Left ventricle myocardium superior (tissue), 1 donor: Measurements from ENCODE around the gene HLCS. TPM values are rescaled to one million over a fixed set of nuclear protein-coding genes. Genes with fewer than 3 reads are reported as not detected.

Experiments
- ATAC-seq: fragments of 200-7000 bp; cut with Tn5 transposase; one replicate; pipeline ENCODE4 v1.9.1; 2020; ENCODE audit warnings: mild to moderate bottlenecking, moderate library complexity
- DNase-seq: peaks from one replicate; pipeline ENCODE4 v3.0.0-alpha.2; 2020
- intact Hi-C: fragments of 100-400 bp; cut with micrococcal nuclease; formaldehyde crosslinking; loops from one replicate; pipeline ENCODE4 v1.11.0; 2022
- total RNA-seq: library from RNA; stranded (reverse); fragmentation: NEBNext Ultra II Directional; extraction: Animal tissue kit (Norgen Biotek cat#: 25700); gene quantifications from one replicate; pipeline ENCODE4 v1.2.1, GENCODE V29; 2021
- donor health status: DM: no; HTN: yes; CAD: no; lungs with severe emphysema.

The HLCS gene
- total RNA-seq, 1 donor from 2014 or later, result 6.2 TPM

DNA sequence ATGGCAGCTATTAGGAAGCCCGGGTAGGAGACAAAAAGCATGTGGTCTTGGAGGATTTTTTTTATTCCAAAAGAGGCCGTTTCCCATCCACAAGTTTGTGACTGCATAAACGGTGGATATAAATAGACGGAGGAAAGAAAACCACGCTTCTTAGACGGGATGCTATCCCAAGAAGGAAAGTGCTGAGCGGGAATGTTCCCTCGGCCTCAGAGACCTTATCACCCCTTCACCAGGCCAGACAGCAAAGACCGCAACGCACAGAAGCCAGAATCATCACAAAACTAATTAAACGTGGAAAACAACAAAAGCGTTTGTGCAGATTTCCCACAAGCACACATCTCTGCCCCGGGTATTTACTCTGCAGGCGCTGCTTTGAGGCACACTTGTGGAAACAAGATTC, 43.2 kb downstream of the HLCS start:
- intact Hi-C loops, result loop anchor here (10.0 kb wide), 2 partner anchors 178 to 418 kb away; no protein-coding TSS in a partner anchor
- DNase-seq (no peak), ATAC-seq (no peak)

DNA sequence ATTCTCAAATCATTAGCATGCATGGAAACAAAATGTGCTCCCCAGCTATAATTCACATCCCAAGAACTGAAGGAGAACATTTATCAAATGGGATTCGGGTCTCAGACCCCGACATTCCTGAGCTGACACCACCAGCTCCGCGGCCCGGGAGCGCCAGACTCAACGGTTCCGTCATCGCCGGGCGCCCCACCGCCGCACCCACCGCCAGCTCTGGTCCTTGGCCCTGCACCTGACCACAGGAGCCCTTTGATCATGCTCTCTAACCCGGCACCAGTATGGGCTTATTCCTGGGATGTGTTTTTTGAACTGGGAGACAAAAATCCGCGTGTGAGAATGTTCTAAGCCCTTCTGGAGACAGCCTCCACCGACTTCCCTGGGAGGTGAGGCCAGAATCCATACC, 43.6 kb downstream of the HLCS start:
- no peak for DNase-seq
- no peak for ATAC-seq
- intact Hi-C loops, result loop anchor here (10.0 kb wide), 2 partner anchors 178 to 418 kb away; no protein-coding TSS in a partner anchor

DNA sequence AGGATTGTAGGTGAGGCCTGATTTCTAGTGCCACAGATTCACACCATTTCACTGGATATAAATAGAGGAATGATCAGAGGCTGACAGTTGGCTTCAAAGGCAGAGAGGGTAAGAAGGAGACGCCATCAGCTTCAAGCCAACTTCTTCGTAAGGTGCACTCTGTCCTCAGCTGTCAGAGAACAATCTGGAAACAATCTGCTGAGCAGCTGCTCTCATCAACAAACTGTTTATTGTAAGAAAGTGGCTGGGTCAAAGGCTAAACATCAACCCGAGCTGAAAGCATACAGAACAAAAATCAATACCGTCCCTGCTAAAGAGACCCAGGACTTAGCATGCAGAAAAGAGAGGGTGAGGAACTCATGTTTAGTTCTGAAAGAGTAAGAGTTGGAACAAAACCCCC, 48.2 kb downstream of the HLCS start:
- DNase-seq, result no peak
- intact Hi-C loops, result no loop called here
- no peak for ATAC-seq

DNA sequence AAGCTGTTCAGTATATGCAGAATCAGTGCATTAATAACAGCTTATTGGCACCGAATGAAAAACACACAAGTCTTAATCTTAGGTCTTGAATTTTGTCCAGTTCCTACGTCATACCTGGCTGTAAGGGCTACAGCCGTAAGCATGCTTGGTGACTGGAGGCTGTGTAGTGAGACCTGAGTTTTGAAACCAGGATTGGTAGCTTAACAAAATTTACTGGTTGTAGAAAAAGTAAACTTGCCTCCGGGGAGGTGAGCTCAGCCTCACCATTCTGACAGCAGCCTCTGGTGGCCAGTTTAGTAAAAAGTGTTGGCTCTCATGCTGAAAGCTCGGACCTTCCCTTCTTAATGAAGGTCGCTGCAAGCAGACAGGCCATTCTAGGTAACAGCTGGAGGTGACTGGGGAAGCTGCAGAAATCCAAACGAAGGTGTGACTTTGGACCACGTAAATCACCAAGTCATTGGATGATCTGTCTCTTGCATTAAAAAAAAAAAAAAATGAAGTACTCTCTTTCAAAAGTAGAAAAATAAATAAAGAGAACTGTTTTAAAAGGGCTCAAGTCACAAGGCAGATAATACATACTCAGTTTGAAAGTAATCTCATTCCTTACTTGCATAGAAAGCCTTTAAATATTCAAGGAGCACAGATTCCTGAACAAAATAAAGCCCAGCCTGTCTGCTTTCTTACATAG, 48.9 kb downstream of the HLCS start:
- intact Hi-C loops, result no loop called here
- DNase-seq, result no peak
- ATAC-seq, result peak; percentile 71

DNA sequence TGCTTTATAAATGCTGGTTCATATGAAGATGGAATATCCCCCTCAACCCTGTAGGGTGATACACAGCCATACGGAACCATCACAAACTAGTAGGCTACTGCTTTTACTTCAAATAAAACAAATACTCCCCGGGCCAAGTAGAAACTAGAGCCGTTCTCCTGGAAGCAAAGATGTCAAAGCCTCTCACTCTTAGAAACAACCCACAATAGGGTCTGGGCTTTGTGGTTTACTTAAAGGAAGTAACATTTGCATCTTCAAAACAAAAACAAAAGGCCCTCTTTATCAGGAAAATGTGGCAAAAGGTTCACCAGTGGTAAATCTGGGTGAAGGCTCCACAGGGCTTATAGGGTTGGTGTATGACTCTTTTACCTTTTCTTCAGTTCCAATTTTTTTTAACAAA, 49.8 kb downstream of the HLCS start:
- intact Hi-C loops, result no loop called here
- ATAC-seq, result no peak
- DNase-seq, result no peak

DNA sequence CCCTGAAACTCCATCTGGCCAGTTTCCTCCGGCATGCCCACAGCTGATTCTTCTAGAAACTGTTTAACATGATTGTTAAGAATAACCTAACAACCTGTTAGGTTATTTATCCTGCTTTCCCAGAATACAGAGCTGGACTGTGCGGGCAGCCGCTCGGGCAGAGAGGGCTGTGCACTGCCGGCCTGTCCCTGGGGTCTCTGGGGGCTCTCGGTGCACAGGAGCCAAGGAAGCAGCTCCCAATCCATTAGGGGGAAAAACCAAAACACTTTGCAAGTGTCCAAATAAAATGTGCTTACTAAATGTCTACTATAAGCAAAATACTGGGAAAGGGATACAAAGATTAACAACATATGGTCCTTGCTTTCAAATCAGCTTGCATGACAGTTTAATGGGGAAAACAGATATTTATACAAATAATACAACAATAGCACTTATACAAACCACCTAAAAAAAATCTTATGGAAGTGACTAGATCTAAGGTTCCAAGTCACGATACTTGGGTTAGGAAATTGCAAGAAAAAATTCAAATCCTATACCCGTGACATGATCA, 50.7 kb downstream of the HLCS start:
- ATAC-seq (no peak), DNase-seq (no peak)
- intact Hi-C loops, result no loop called here

DNA sequence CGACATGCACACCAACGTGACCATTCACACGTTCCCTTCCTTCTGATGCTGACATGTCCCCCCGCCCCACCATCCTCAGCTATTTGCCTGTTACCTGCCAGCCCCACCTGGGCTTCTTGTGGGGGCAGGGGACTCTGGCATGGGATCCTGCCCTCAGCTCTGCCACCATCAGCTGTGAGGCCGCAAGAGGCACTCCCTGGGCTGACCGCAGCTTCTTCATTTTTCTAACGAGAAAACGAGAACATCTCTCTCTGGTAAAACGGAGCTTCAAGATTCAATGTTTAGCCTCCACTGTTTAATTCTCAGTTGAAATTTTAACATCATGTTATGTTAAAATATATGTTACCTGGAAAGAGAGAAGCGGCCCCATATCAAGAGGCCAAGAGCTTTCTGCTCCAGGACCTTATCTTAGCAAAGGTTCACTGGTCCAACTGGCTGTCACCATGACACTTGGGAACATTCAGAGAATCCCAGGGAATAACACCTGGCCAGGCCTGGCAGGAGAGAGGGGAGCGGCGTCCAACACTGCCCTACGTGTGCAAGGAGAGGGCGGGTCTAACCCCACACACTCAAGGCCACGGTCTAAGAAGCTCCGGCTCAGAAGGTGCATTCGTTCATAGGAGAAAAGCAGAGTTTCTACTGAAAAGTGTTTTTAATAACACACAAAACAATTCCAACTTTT, 51.3 kb downstream of the HLCS start:
- DNase-seq, result no peak
- intact Hi-C loops, result no loop called here
- no peak for ATAC-seq

DNA sequence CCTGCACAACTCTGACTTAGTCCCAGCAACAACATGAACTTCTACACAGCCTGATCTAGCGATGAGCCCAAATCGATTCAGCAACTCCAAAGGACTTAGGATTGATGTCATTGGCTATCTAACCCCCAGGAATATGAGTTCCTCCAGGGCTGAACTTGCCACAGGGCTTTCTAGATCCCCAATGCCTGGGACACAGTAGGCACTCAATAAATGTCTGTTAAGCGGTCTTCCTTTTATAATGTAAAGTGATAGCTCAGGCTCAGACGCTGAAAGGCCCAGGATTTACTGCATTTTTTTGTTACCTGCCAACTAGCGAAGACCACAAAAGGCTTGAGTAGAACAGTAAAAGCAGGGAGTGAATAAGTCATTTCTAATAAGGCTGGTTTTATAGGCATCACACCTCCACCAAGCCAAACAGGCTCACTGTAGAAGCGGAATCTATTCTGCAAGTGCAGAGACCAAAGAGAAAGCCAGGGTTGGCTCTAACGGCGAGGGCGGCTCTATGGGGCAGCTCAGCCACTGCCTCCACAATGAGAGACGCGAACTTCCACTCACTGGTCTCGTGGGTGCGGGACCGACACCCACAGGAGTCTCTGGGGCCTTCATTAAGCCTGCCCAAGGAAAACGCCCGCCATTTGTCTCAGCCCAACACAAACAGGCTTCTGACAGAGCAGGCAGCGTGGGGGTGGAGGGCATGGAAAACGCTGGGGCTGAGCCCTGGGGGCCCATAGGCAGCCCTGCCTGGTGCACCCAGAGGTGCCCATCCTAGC, 52.0 kb downstream of the HLCS start:
- no peak for DNase-seq
- intact Hi-C loops, result no loop called here
- no peak for ATAC-seq

DNA sequence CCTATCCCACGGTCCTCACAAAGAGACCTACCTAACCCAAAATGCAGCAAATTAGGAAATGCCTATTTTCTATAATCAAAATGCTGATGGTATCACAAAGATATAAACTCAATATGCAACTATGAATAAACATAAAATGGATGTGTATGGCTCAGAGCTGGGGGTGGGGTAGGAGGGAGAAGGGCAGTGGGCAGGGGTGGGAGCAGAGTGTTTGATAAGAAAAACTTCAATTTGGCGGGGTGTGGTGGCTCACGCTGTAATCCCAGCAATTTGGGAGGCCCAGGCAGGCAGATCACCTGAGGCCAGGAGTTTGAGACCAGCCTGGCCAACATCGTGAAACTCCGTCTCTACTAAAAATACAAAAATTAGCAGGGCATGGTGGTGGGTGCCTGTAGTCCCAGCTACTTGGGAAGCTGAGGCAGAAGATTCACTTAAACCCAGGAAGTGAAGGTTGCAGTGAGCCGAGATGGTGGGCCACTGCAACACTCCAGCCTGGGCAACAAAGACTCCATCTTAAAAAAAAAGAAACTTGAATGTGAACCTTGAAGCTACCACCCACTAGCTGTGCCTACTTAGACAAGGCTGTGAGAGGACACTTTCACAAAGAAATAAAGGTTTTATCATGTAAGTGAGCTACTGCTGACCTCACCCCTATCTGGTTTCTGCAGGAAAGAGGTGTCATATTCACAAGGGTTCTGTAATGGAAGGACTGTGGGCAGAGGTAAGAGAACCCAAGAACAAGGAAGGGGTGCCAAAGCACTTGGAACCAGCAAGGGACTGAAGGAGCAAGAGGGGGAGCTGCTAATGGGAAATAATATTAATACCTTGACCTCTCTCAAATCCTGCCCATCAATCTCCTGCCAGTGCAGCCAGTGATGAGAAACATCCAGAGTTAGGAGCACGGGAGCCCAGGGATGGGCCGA, 53.0 kb downstream of the HLCS start:
- DNase-seq, result no peak
- intact Hi-C loops, result no loop called here
- ATAC-seq, result no peak

DNA sequence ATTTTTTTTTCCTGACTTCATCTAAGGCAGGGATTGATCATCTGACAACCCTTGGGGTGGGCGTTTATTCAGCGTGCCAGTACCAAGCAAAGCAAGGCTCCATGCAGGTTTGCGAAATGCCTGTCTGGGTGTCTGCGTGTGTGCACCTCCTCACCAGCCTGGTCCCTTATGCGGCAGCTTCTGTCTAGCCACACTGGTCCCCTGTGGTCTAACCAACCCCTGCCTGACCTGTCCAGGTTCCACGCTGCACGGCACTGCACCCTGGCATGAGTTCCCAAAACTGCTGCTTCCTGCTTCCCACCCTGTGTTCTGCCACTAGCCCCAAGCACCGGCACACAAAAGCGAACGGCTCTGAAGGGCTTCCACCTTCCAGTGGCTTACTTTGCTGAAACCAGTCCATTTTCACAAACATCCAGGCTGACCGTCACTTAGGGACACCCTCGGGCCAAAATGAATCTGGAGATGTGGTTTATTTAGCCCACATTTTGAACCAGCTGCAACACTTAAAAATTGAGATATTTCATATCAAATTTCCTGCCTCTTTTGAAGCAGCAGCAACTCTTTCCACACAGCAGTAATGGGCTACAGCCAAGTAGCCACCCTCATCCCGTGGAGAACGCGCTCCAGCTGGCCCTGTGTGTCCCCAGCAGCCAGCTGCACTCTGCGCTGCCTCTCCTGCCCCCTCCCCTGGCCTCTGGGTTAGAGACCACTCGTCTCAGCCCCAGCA, 55.7 kb downstream of the HLCS start:
- DNase-seq, result peak; percentile 49
- intact Hi-C loops, result no loop called here
- peak; percentile 78 for ATAC-seq

DNA sequence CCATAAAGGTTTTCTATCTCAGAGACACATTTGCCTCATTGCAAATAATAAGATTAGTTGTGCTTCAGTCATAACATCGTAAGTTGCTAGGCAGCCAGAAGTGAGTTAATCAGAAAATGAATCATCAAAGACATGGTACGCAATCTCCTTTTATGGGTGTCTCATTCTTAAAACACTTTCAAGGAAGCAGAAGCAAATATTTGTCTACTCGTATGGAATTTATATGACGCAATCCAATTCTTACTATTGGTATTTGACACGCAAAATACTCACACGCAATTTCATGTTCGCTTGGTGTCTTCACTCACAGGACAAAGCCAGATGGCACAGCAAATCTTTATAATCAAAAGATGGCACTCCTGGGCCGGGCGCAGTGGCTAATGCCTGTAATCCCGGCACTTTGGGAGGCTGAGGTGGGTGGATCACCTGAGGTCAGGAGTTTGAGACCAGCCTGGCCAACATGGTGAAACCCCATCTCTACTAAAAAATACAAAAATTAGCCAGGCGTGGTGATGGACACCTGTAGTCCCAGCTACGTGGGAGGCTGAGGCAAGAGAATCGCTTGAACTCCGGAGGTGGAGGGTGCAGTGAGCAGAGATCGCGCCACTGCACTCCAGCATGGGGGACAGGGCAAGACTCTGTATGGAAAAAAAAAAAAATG, 56.4 kb downstream of the HLCS start:
- ATAC-seq (no peak), DNase-seq (no peak)
- intact Hi-C loops, result no loop called here

DNA sequence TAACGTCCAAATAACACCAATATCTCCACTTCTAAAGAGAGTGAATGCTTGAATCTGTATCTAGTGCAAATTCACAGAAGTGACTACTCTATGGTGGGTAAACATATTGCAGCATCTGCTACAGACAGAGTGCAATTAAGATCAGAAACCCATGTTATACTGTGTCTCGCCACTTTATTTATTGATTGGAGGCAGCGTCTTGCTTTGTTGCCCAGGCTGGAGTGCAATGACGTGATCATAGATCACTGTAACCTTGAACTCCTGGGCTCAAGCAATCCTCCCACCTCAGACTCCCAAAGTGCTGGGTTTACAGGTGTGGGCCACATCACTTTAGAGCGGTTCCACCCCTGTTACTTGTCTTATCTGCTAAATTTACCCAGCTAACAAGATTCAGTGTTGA, 57.0 kb downstream of the HLCS start:
- DNase-seq (no peak), ATAC-seq (no peak)
- intact Hi-C loops, result no loop called here

DNA sequence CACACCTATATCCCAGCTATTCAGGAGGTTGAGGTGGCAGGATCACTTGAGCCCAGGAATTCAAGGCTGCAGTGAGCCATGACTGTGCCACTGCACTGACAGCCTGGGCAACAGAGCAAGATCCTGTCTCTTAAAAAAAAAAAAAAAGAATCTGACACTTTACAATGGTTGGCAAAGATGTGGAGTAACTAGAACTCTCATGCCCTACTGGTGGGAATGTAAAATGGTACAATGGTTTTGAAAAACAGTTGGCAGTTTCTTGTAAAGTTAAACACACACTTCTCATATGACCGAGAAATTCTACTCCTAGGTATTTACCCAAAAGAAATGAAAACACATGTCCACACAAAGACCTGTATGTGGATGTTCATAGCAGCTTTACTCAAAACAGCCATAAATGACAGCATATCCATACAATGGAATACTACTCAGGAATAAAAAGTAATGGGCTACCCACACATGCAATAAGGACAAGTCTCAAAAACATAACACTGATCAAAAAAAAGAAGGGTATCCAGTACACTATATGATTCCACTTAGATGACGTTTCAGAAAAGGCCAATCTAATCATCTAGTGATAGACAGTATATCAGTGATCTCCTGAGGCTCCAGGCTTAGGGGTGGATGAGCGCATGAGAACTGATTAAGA, 58.1 kb downstream of the HLCS start:
- intact Hi-C loops, result no loop called here
- DNase-seq (no peak), ATAC-seq (no peak)

DNA sequence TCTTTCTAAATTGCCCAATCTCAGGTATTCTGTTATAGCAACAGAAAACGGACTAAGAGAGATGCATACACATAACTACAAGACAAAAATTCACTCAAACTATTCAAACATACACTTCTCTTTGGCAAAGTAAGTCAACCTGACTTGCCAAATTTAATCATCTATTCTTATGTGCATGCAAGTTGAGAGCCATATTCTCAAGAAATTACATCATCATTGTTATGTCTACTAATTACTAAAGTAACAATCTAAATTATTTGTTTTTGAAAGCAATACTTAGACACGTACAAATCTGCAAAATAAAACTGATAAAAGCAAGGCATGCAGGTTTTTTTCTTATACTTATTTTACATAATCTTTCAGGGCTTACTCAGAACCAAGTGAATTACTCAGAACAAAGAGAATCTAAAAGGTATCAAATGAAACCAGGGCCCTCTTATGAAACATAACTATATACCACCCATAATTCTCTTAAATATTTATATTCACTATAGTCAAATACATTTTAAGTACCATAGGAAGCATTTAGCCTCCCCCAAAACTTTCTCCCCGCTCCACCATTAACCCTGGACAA, 62.3 kb downstream of the HLCS start:
- intact Hi-C loops, result no loop called here
- ATAC-seq (no peak), DNase-seq (no peak)

DNA sequence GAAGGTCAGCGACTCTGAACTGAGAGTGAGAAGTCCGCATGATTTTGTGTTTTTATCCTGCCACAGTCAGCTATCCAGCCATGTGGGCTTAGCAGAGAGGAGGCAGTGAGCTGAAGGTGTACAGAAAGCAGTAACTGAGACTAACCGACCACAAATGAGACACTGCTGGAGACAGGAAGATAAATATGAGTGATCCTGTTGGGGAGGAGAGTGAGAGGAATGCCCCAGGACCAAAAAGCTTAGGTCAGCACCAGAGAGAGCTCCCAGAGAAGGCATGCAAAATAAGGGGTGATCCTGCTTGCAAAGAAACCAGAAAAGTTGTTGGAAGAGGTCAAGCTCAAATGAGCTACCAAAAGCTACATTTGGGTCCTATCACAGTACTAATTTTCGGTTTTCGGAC, 63.7 kb downstream of the HLCS start:
- no peak for ATAC-seq
- DNase-seq, result no peak

DNA sequence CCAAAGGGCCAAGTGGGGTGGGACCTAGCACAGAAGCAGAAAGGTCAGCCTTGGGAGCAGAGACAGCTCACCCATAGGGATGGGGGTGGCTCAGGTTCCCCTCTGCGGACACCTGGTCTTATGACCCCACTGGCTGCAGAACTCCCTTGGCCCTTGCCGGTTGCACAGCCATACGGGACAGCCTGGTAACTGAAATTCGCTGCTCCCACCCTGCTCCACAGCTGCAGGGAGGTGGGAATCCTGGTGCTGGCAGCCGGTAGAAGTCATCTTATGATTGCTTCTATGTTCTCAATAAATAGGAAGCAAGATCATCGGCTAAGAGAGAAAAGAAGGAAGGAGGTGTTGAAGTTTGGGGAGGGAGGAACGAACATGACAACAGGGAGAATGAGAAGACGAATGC, 64.1 kb downstream of the HLCS start:
- no peak for ATAC-seq
- DNase-seq, result no peak
- intact Hi-C loops, result no loop called here

More for the DNA sequence above, 63.7 kb downstream of the HLCS start:
- intact Hi-C loops, result no loop called here

DNA sequence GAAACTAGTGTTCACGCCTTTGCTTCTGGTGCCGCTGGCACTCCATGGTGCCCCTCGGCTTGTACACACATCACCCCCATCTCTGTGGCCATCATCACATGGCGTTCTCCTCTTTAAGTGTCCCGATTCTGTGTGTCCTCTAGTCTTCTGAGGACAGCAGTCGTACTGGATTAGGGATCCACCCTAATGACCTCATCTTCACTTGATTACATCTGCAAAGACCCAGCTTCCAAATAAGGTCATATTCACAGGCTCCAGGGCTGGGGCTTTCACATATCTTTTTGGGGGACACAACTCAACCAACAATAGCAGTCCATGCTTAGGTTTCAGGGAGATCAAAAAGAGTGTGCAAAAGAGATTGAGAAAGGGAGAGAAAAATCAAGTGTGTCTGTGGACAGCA, 64.9 kb downstream of the HLCS start:
- DNase-seq, result no peak
- intact Hi-C loops, result no loop called here
- no peak for ATAC-seq
